HFFc6 (cell line): ENCODE measurements around the gene LTC4S. TPM values are rescaled to one million over a fixed set of nuclear protein-coding genes. Genes with fewer than 3 reads are reported as not detected.

Source experiments
- DNase-seq: peaks from one replicate; pipeline ENCODE4 v3.0.0-alpha.2; 2018
- H3K27ac Mint-ChIP-seq: 2 replicates; pipeline ENCODE4 v1.8.0; 2020; ENCODE audit warnings: mild to moderate bottlenecking, mixed read lengths
- H3K27me3 Mint-ChIP-seq: 2 replicates; pipeline ENCODE4 v1.8.0; 2021; ENCODE audit warnings: mild to moderate bottlenecking, moderate library complexity, mixed read lengths; ENCODE audit not compliant: insufficient read depth
- H3K36me3 Mint-ChIP-seq: 2 replicates; pipeline ENCODE4 v1.8.0; 2021; ENCODE audit warnings: low read depth, mixed read lengths
- H3K4me1 Mint-ChIP-seq: 2 replicates; pipeline ENCODE4 v1.8.0; 2020; ENCODE audit warnings: low read depth, mixed read lengths
- H3K4me3 Mint-ChIP-seq: 2 replicates; pipeline ENCODE4 v1.8.0; 2020; ENCODE audit warnings: mild to moderate bottlenecking, moderate library complexity, mixed read lengths
- H3K9me3 Mint-ChIP-seq: 2 replicates; pipeline ENCODE4 v1.8.0; 2020; ENCODE audit warnings: mild to moderate bottlenecking, mixed read lengths
- CTCF ChIP-seq: fragments of 200-600 bp; sonication (generic); IDR thresholded peaks from 2 replicates; pipeline ENCODE4 v1.5.0; 2021; ENCODE audit warnings: antibody characterized with exemption, mild to moderate bottlenecking
- total RNA-seq, 6 experiments: library from RNA; stranded (reverse); fragmentation: NEBNext Ultra II Directional; extraction: Animal tissue kit (Norgen Biotek cat#: 25700); gene quantifications; 2 replicates in 1 of 6; 3 replicates in 5 of 6; pipeline ENCODE4 v1.2.3, GENCODE V29; 2021

Gene LTC4S
- total RNA-seq, 6 experiments from 2014 or later, result not detected

- TF ChIP-seq CTCF, result no peak
- H3K27me3 Mint-ChIP-seq, result peaks cover 2% of the 10 kb centered on the region; the same call in 1 of the 2 replicates
- H3K9me3 Mint-ChIP-seq, result no peaks in the 10 kb centered on the region
- H3K4me3 Mint-ChIP-seq, result no peak overlapping the region
- no peak overlapping the region for H3K27ac Mint-ChIP-seq
- DNase-seq, result no peak
- H3K36me3 Mint-ChIP-seq, result no peaks in the 10 kb centered on the region
- H3K4me1 Mint-ChIP-seq, result peaks cover 24% of the 10 kb centered on the region
Measured at GRCh38 chr5:179755022-179755421, 38.8 kb upstream of the LTC4S start.

GRCh38 chr5:179758955-179759354 is 34.8 kb upstream of the LTC4S start:
- no peaks in the 10 kb centered on the region for H3K36me3 Mint-ChIP-seq
- H3K4me3 Mint-ChIP-seq, result no peak overlapping the region
- no peak for DNase-seq
- no peaks in the 10 kb centered on the region for H3K9me3 Mint-ChIP-seq
- H3K4me1 Mint-ChIP-seq, result peaks cover 58% of the 10 kb centered on the region
- no peak overlapping the region for H3K27ac Mint-ChIP-seq
- H3K27me3 Mint-ChIP-seq, result peaks cover 2% of the 10 kb centered on the region; the same call in 1 of the 2 replicates
- TF ChIP-seq CTCF, result no peak

GRCh38 chr5:179759581-179760551 is 33.9 kb upstream of the LTC4S start:
- Mint-ChIP-seq H3K4me3 (no peak overlapping the region), H3K27me3 (no peaks in the 10 kb centered on the region), H3K9me3 (no peaks in the 10 kb centered on the region), H3K27ac (peak overlapping the region; percentile 35), H3K4me1 (peaks cover 63% of the 10 kb centered on the region), H3K36me3 (no peaks in the 10 kb centered on the region)
- TF ChIP-seq CTCF, result no peak
- DNase-seq, result no peak

- peaks cover 79% of the 10 kb centered on the region for H3K4me1 Mint-ChIP-seq
- H3K27ac Mint-ChIP-seq, result peak overlapping the region; percentile 93
- H3K4me3 Mint-ChIP-seq, result peak overlapping the region; percentile 38
- peak; percentile 61 for DNase-seq
- H3K36me3 Mint-ChIP-seq, result peaks cover 12% of the 10 kb centered on the region
- no peaks in the 10 kb centered on the region for H3K27me3 Mint-ChIP-seq
- H3K9me3 Mint-ChIP-seq, result no peaks in the 10 kb centered on the region
- no peak for TF ChIP-seq CTCF
Measured at GRCh38 chr5:179762079-179762780, 31.6 kb upstream of the LTC4S start.

- H3K9me3 Mint-ChIP-seq, result no peaks in the 10 kb centered on the region
- TF ChIP-seq CTCF, result no peak
- peak overlapping the region; percentile 44 for H3K4me3 Mint-ChIP-seq
- peak; percentile 47 for DNase-seq
- peaks cover 12% of the 10 kb centered on the region for H3K36me3 Mint-ChIP-seq
- H3K27ac Mint-ChIP-seq, result peak overlapping the region; percentile 93
- H3K4me1 Mint-ChIP-seq, result peaks cover 82% of the 10 kb centered on the region
- no peaks in the 10 kb centered on the region for H3K27me3 Mint-ChIP-seq
Measured at GRCh38 chr5:179762781-179763176, 31.0 kb upstream of the LTC4S start.
